Body of pancreas (tissue), 4 donors: Measurements from ENCODE around the gene SORCS2.

ENCODE experiments used
- POLR2A ChIP-seq, 3 donors: fragments of 450-650 bp; IDR thresholded peaks; one replicate each; pipeline ENCODE4 v1.6.1; 2016; ENCODE audit warnings: antibody characterized with exemption in 3 of 3, mild to moderate bottlenecking in 2 of 3
- TF ChIP-seq, protein P1 (sequence below), 7 experiments: fragments of 450-650 bp in 4 of 7; fragments of 200-600 bp in 3 of 7; sonication (generic) in 3 of 7; IDR thresholded peaks; one replicate each; pipeline ENCODE4 v1.5.1; 2016 to 2019; ENCODE audit warnings: antibody characterized with exemption in 7 of 7

- TF ChIP-seq, protein P1, sequence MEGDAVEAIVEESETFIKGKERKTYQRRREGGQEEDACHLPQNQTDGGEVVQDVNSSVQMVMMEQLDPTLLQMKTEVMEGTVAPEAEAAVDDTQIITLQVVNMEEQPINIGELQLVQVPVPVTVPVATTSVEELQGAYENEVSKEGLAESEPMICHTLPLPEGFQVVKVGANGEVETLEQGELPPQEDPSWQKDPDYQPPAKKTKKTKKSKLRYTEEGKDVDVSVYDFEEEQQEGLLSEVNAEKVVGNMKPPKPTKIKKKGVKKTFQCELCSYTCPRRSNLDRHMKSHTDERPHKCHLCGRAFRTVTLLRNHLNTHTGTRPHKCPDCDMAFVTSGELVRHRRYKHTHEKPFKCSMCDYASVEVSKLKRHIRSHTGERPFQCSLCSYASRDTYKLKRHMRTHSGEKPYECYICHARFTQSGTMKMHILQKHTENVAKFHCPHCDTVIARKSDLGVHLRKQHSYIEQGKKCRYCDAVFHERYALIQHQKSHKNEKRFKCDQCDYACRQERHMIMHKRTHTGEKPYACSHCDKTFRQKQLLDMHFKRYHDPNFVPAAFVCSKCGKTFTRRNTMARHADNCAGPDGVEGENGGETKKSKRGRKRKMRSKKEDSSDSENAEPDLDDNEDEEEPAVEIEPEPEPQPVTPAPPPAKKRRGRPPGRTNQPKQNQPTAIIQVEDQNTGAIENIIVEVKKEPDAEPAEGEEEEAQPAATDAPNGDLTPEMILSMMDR (IDR thresholded peaks at IDR 0.05): no peak
- no peak for TF ChIP-seq POLR2A (IDR thresholded peaks at IDR 0.05)
Observed at GRCh38 chr4:7195141-7195515, 2.8 kb downstream of the SORCS2 start.
